ENCODE data around the gene C11orf21.

The C11orf21 gene

GRCh38 chr11:2308713-2309112, 7.0 kb upstream of the C11orf21 start:
- no peak for DNase-seq (ENCODE audit: low read depth)

GRCh38 chr11:2307501-2308331, 6.0 kb upstream of the C11orf21 start:
- no peak for DNase-seq (ENCODE audit: low read depth)

- DNase-seq (ENCODE audit: low read depth), result no peak
Observed at GRCh38 chr11:2306877-2307500, 5.3 kb upstream of the C11orf21 start.

GRCh38 chr11:2306452-2306823, 4.7 kb upstream of the C11orf21 start:
- DNase-seq (ENCODE audit: low read depth), result no peak

DNA sequence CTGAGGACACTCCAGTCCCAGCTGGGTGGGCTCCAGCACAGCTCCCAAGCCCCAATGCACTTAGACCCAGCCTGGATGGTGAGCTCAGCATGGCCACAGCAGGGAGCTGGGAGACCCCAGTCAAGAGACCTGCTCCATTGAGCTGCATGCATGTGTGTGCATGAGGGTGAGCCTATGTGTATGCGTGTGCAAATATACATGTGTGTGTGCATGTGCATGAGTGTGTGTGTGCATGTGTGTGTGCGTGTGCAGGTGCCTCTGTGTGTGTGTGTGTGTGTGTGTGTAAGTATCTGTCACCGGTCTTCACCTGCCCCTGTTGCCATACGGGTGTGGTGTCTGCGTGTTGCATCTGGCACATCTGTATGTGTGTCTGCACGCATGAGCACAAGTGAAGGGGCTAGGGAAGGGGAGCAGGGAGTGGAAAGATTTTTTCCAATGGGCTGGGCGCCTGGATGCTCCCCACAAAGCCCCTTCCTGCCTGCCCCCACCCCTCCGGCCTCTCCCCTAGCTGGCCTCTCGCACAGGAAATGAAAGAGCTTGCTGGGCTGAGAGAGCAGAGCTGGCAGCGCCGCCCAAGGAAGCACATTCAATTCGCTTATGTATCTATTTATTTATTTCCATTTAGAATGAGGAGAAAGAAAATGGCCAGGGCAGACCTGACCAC, 4.2 kb upstream of the C11orf21 start:
- no peak for DNase-seq (ENCODE audit: low read depth)

- peak; percentile 71 for DNase-seq (ENCODE audit: low read depth)
Observed at GRCh38 chr11:2305140-2305778, 3.5 kb upstream of the C11orf21 start.

- no peak for DNase-seq (ENCODE audit: low read depth)
Observed at GRCh38 chr11:2304506-2305139, 2.9 kb upstream of the C11orf21 start.

- no peak for DNase-seq (ENCODE audit: low read depth)
Observed at GRCh38 chr11:2303627-2304505, 2.1 kb upstream of the C11orf21 start.

DNA sequence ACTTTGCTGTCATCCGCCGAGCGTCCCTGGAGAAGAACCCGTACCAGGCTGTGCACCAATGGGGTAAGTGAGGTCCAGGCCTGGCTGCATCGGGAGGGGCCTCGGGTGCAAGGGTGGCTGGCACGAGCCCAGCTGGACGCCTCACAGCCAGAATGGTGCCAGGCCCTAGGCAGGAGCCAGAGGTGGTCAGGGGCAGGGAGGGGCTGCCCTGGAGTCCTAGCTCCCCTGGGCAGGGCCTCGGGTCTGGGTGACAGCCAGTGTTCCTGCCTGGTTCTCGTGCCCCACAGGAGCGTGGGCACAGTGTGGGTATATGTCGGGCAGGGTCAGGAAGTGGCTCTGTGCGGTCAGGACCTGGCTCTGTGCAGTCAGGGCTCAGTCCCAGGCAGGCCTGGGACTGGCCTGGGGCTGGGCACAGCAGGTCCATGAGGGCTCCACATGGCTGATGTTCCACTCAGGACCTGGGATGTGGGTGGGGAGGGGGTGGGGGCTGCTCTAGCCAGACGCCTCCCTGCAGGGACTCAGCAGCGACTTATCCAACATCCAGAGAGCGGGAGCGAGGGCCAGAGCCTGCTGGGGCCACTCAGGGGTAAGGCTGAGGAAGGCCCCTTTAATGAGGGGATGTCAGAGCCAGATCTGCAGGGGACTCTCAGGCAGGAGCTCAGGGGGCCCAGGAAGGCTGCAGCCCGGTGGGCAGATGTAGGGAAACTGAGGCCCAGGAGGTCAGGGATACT, 1.3 kb upstream of the C11orf21 start:
- no peak for DNase-seq (ENCODE audit: low read depth)

- no peak for DNase-seq (ENCODE audit: low read depth)
Observed at GRCh38 chr11:2302306-2302895, 683 bp upstream of the C11orf21 start.

DNA sequence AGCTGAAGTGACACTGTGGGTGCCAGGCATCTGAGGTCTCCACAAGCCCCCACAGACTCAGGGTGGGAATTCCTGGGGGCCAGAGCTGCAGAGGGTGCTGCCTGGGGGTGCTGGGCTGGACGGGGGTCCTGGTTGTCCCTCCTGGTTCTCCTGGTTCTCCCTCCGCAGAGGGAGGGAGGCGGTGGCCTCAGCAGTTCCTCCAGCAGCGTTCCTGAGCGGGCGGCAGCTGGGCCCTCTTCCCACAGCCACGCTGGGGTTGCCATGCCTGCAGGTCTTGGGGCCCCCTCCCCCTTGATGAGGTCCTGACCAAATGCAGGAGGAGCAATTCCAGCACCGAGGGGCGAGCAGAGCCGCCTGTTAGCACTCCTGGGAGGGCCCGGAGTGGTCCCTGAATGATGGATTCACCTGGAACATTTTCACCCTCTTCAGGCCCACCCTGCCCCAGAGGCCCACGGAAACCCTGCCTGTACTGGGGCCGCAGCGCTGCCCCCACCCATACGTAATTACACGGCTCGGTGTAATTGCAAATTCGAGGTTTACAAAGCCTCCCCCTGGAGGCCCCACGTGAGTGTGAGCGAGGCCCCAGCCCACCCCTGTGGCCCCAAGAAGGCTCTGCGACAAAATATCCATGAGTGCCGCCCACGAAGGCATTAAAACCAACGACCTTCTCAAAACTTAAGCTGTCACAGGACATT, 635 bp downstream of the C11orf21 start:
- no peak for DNase-seq (ENCODE audit: low read depth)

DNA sequence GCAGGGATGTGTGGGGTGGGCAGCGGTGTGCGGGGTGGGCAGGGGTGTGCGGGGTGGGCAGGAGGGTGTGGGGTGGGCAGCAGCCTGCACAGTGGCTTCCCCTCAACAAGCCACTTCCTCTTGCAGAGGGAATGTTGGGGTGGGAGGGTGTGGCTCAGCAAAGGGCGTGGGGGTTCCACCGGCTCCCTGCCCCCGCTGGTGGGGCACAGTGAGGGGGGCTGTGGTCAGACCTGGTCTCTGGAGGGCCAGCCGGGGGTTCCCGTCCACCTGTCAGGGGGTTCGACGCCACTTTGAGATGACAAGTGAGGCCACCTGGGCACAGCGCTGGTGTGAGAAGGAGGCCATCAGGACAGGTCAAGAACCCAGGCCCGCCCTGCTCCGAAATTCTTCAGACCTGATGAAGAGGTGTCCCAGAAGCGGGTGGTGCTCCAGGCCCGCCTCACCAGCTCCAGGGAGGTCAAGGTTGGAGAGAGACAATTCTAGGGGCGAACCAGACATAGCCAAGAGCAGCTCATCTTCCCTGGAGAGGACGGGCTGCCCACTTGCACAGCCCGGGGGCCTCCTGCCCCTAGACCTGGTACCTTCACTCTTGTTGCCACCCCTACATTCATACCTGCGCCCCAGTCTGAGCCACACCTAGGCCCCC, 1.3 kb downstream of the C11orf21 start:
- DNase-seq (ENCODE audit: low read depth), result no peak

- no peak for DNase-seq (ENCODE audit: low read depth)
Observed at GRCh38 chr11:2299773-2300172, 1.9 kb downstream of the C11orf21 start.

DNA sequence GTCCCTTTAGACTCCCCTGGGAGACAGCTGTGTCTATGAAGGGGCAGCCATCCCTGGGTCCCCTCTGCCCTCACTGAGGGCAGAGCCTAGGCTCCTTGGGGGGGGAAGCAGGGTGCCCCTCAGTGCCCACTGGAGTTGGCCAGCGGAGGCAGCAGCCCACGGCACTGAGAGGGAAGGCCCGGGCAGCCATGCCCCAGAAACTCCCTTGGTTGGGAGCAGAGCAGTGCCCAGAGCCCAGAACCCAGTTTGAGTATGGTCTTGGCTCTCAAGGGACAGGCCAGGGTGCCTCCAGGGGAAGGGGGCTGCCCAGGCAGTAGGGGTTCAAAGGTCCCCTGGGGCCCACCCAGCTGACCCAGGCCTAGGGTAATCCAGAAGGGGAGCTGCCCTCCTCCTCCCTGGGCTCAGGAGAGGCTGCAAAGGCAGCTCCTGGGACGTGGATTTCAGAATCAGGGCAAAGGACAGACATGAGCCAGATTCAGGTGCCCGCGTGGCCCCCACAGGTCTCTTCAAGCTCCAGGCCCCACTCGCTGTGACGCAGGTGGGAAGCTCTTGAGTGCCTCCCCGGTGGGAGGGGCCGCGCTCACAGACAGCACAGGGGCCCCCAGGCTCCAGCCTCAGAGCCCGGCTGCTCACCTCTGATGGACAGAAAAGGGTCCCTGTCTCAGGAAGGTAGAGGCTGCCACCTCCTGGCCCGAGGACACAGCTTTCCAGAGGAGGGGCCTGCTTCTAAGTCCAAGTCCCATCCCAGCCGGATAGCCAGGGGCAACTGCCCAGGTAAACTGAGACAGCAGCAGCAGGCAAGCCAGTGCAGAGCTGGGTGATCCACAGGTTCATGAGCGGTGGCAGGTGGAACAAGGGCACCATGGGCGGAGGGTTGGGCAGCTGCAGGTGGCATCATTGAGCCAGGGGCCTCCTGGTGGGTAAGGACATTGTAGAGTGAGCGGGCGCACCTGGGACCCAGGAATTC, 2.6 kb downstream of the C11orf21 start:
- no peak for DNase-seq (ENCODE audit: low read depth)

GRCh38 chr11:2298131-2298794, 3.5 kb downstream of the C11orf21 start:
- DNase-seq (ENCODE audit: low read depth), result no peak

DNA sequence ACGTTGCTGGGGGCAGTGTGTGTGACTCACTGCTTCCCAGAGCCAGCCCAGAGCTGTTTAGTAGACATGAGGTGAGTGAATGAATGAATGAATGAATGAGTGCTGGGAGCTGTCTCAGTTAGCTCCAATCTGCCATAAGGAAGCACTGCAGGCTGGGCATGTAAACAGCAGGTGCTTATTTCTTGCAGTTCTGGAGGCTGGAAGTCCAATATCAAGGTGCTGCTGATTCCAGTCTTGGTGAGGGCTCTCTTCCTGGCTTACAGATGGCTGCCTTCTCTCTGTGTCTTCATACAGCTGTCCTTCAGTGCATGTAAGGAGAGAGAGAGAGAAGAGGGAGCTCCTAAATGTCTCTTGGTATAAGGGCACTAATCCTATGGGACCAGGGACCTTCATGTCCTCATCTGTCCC, 4.1 kb downstream of the C11orf21 start:
- no peak for DNase-seq (ENCODE audit: low read depth)

All from activated T-helper 1 cell treated with Interleukin-2 at 50 U/mL for 16 hours (primary cell).